ENCODE results near the gene NLK.

NLK gene

GRCh38 chr17:28041068-28041843 lies 1.2 kb upstream of the NLK start:
- peak; percentile 97 to 98 for DNase-seq

GRCh38 chr17:28041844-28042656 lies 427 bp upstream of the NLK start:
- no peak for DNase-seq

- DNase-seq = no peak
Measured at GRCh38 chr17:28042721-28043291, 329 bp downstream of the NLK start.

- DNase-seq = no peak
Measured at GRCh38 chr17:28043296-28043695, 819 bp downstream of the NLK start.

- DNase-seq = no peak
Measured at GRCh38 chr17:28043741-28044140, 1.3 kb downstream of the NLK start.

DNA sequence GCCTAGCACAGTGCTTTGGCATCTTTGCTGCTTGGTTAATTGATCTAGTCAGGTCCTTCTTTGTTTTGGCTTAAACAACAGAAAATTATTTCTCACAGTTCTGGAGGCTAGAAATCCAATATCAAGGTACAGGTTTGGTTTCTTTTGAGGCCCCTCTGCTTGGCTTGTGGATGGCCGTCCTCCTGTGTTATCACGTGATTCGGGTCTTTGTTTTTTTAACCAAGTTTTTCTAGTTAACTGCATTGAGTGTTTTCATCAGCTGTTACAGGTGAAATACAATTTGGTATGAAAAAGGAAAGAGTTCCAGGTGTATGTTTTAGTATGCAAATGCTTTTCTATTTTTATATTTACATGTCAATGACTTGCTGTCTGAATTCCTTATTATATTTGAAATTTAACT lies 2.8 kb downstream of the NLK start:
- no peak for DNase-seq

GRCh38 chr17:28046034-28046825 lies 3.8 kb downstream of the NLK start:
- DNase-seq = no peak

GRCh38 chr17:28047806-28048205 lies 5.3 kb downstream of the NLK start:
- no peak for DNase-seq

GRCh38 chr17:28049071-28049470 lies 6.6 kb downstream of the NLK start:
- DNase-seq = no peak

DNA sequence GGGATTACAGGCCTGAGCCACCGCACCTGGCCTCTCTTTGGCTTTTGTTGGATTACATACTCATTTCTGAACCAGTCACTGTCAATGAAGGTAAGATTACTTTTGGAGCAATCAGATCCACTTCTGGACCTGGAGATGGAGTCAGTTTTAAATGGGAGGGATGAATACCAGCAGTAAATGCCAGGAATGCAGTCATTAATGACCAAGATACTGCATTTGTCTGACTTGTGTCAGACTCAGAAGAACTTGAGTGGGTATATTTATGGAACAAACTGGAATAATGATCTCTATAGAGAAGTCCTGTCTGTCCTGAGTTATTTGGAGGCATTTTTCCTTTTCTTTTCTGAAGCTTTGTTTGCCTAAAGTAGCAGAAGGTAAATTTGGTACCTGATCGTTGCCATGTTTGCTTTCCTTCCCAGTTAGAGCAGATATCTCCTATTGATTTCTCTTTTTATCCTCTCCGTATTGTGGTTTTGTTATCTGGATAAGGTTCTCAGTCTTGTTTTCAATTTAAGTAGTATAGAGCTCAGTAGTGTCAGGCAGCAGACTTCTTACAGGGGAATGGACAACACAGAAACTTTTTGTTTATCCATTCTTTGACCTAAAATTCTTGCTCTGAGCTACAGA lies 10.7 kb downstream of the NLK start:
- no peak for DNase-seq

- DNase-seq = no peak
Measured at GRCh38 chr17:28053725-28054124, 11.2 kb downstream of the NLK start.

- no peak for DNase-seq
Measured at GRCh38 chr17:28055546-28056275, 13.2 kb downstream of the NLK start.

- no peak for DNase-seq
Measured at GRCh38 chr17:28056276-28056620, 13.8 kb downstream of the NLK start.

DNA sequence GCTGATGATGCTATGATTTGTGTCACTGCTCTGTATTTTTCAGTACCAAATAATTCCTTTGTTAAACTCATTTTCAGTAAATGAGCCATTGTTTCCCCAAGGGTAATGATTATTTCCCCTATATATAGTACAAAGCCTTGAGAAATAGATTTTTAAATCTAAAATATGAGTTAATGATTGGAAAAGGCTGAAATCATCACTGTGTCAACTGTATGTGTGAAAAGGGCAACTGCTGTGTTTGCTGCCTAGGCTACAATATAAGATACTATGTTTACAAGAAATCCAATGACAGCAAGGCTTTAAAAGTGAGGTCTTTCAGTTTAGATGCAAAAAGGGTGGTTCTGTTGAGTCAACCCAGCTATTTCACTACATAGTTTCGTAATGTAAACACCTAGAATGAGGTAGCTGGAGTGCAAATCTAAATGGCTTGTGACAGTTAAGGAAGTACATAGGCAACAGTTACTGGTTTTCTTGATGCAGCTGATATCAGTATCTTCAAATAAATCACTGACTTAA lies 15.3 kb downstream of the NLK start:
- no peak for DNase-seq

DNA sequence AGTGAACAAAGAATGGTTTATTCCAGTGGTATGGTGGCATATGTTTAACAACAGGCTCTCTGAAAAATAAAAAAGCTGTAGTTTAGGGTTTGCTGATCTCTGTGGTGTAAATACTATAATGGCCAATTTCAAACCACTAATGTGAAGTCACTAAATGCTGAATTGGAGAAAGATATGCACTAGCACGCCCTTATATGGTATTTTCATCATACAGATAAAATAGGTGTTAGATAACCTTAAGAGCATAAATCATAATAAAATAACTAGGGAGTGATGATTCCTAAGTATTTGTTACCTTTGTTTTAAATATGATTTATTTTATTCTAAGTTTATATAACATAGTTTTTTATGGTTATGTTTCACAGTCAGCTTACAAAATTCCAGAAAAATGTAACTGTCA lies 17.2 kb downstream of the NLK start:
- no peak for DNase-seq

DNA sequence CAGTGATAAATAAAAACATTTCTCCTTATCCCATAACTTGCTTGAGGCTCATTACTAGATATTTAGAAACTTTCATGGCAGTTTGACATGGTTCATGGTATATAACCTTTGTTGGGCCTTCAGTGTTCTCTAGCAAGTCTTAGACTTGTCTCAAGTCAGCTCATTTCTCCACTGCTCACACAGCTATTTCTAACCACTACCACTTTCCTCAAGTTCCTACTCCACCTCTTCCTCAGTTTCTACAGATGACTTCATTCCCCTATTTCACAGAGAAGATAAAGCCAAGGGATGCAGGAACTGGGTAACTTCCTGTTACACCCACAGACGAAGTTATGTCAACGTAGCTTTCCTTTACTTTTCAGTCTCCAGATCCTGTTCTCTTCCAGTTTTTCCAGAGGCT lies 23.2 kb downstream of the NLK start:
- no peak for DNase-seq

DNA sequence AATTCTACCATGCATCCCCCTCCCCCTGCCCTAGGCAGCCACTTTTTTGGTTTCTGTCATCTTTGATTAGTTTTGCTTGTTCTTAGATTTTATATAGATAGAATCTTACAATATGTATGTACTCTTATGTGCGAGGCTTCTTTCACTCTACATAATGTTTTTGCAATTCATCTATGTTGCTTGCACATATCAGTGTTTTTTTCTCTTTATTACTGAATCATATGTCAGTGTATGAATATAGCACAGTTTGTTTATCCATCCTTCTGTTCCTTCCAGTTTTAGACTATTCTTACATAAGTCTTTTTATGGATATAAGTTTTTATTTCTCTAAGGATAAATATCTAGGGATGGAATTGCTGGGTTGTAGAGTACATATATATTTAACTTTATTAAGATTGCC lies 26.6 kb downstream of the NLK start:
- DNase-seq = no peak

- no peak for DNase-seq
Measured at GRCh38 chr17:28071179-28071578, 28.7 kb downstream of the NLK start.

- no peak for DNase-seq
Measured at GRCh38 chr17:28071891-28072606, 29.6 kb downstream of the NLK start.

- no peak for DNase-seq
Measured at GRCh38 chr17:28072936-28073533, 30.6 kb downstream of the NLK start.

GRCh38 chr17:28074010-28074409 lies 31.5 kb downstream of the NLK start:
- no peak for DNase-seq

All from stimulated activated CD4-positive, alpha-beta T cell treated with anti-CD3 and anti-CD28 coated beads, Interleukin-2, amount 100 ng/mL, for 48 hours (primary cell).